ENCODE data around the gene ATP2B3. TPM values are rescaled to one million over a fixed set of nuclear protein-coding genes. Genes with fewer than 3 reads are reported as not detected.

The ATP2B3 gene
- total RNA-seq, 4 donors from 2014 or later, result not detected

DNA sequence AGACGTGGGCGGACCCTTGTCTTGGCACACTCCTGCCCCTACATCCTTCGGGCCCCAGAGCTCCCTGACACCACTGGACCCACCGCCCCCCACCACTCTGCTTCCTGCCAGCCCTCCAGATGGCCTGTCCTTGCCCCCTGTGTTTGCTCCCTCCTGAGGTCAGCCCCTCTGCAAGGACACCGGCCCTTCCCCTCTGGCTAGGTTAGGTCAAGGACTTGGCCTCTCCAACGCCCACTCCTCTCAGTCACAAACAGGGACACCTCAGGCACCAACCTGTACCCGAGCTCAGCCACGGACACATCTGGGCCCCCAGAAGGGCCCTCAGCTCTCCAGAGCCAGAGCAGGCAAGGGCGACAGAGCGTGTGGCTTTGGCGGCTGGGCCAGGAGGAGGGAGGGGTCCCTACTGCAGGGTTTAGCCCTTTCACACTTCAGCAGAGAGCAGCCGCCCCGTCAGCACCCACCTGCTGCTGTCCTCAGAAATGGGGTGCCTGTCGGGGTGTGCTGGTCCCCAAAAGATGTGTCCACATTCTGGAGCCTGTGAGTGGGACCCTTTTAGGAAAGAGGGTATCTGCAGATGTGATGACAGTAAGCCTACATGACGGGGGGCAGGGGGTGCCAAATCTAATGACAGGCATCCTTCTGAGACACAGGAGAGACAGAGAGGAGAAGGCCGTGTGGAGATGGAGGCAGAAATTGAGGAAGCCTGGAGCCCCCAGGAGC is 106.0 kb downstream of the ATP2B3 start:
- WGBS, result 75% methylated on average over 10 of the region's 16 CpGs
- Histone ChIP-seq H3K4me1 (no peaks in the 10 kb centered on the region), H3K4me3 (no peak overlapping the region), H3K36me3 (no peaks in the 10 kb centered on the region), H3K27ac (no peak overlapping the region), H3K27me3 (no peaks in the 10 kb centered on the region), H3K9me3 (no peaks in the 10 kb centered on the region)
- DNase-seq (ENCODE audit: low spot score in 2 of 2), result no peak
- TF ChIP-seq, protein P1, sequence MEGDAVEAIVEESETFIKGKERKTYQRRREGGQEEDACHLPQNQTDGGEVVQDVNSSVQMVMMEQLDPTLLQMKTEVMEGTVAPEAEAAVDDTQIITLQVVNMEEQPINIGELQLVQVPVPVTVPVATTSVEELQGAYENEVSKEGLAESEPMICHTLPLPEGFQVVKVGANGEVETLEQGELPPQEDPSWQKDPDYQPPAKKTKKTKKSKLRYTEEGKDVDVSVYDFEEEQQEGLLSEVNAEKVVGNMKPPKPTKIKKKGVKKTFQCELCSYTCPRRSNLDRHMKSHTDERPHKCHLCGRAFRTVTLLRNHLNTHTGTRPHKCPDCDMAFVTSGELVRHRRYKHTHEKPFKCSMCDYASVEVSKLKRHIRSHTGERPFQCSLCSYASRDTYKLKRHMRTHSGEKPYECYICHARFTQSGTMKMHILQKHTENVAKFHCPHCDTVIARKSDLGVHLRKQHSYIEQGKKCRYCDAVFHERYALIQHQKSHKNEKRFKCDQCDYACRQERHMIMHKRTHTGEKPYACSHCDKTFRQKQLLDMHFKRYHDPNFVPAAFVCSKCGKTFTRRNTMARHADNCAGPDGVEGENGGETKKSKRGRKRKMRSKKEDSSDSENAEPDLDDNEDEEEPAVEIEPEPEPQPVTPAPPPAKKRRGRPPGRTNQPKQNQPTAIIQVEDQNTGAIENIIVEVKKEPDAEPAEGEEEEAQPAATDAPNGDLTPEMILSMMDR (IDR thresholded peaks at IDR 0.05), result no peak
- TF ChIP-seq EP300 (IDR thresholded peaks at IDR 0.05) (no peak), POLR2A (IDR thresholded peaks at IDR 0.05) (no peak), POLR2AphosphoS5 (IDR thresholded peaks at IDR 0.05) (no peak)

DNA sequence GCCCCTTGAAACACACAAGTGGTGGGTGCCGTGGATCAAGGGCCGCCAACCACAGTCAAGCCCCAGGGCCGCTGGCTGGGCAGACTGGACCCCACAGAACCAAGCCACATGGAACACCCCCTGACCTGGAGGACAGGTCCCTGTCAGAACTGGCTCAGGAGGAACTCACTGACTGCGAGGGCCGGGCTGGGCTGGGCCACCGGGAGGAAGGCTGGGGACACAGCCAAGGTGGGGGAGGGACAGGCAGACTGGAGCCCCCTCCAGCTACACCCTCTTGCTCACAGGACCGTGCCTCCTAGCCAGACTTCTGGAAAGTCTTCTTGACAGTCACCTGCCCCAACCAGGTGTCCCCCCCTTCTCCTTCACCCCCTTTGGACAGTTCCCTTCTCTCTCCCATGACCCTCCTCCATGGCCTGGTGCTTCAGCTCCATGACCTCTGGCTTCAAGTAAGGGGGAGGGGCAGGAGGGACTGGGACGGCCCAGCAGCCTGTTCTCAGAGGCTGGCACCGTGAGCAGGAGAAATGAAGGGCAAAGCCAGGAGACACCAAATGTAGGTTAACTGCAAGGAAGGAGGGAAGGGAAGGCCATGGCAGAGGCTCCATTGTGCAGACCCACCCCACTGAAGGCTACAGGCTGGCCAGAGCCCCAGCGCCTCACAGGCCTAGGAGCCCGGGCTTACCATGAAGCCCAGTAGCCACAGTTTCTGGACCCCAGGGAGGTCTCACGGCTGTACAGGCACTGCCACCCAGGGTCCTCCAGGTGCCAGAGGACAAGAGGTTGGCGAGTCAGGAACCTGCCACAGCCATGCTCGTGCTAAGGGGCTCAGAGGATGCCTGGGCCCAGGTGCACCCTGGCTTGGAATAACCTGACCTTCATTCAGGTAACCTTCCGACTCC is 107.0 kb downstream of the ATP2B3 start:
- H3K9me3 ChIP-seq, result no peaks in the 10 kb centered on the region
- TF ChIP-seq POLR2A (IDR thresholded peaks at IDR 0.05), result no peak
- no peak for TF ChIP-seq EP300 (IDR thresholded peaks at IDR 0.05)
- TF ChIP-seq POLR2AphosphoS5 (IDR thresholded peaks at IDR 0.05), result no peak
- TF ChIP-seq, protein P1 (IDR thresholded peaks at IDR 0.05), result no peak
- no peaks in the 10 kb centered on the region for H3K27me3 ChIP-seq
- H3K4me3 ChIP-seq, result no peak overlapping the region
- DNase-seq (ENCODE audit: low spot score in 2 of 2), result no peak
- no peaks in the 10 kb centered on the region for H3K4me1 ChIP-seq
- H3K36me3 ChIP-seq, result no peaks in the 10 kb centered on the region
- H3K27ac ChIP-seq, result no peak overlapping the region
- WGBS, result 87% methylated on average over 13 of the region's 15 CpGs

DNA sequence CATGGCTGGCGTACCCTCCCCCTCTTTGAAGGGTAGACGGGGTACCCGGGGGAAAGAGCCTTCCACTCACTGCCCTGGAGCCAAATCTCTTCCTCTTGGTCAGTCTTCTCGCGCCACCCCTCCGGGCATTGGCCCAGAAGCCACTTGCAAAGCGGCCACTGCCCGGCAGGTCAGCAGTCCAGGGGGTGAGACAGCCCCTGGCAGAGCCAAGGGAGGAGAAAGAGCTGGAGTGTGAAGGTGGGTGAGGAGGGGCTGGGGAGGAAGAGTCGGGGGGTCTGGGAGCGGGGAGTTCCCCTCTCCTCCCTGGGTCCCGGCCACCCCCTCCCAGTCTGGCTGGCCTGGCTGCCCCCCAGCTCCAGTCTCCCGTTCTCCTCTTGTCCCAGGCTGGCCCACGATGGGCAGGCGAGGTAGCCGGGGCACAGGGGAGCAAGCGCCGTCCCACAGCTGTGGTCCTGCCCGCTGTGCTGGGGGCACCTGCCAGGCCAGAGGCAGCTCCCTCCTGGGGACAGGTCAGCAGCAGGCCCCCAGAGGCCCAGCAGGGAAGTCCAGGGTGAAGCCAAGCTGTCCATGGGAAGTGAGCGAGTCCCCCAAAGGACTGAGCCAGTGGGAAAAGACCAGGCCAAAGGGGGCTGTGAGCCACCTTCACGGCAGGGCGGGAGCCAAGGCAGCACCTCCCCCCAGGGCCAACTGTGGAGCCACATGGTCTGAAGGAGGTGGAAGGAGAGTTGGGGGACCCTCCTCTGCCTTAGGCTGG is 108.0 kb downstream of the ATP2B3 start:
- H3K4me3 ChIP-seq, result no peak overlapping the region
- no peaks in the 10 kb centered on the region for H3K9me3 ChIP-seq
- peak in 1 of 2 donors; percentile 59 for DNase-seq (ENCODE audit: low spot score in 2 of 2)
- H3K4me1 ChIP-seq, result no peaks in the 10 kb centered on the region
- H3K27ac ChIP-seq, result no peak overlapping the region
- 89% methylated on average over 11 of the region's 21 CpGs for WGBS
- H3K36me3 ChIP-seq, result no peaks in the 10 kb centered on the region
- no peaks in the 10 kb centered on the region for H3K27me3 ChIP-seq
- TF ChIP-seq POLR2AphosphoS5 (IDR thresholded peaks at IDR 0.05) (no peak), EP300 (IDR thresholded peaks at IDR 0.05) (no peak), POLR2A (IDR thresholded peaks at IDR 0.05) (no peak)
- TF ChIP-seq, protein P1 (IDR thresholded peaks at IDR 0.05), result no peak

DNA sequence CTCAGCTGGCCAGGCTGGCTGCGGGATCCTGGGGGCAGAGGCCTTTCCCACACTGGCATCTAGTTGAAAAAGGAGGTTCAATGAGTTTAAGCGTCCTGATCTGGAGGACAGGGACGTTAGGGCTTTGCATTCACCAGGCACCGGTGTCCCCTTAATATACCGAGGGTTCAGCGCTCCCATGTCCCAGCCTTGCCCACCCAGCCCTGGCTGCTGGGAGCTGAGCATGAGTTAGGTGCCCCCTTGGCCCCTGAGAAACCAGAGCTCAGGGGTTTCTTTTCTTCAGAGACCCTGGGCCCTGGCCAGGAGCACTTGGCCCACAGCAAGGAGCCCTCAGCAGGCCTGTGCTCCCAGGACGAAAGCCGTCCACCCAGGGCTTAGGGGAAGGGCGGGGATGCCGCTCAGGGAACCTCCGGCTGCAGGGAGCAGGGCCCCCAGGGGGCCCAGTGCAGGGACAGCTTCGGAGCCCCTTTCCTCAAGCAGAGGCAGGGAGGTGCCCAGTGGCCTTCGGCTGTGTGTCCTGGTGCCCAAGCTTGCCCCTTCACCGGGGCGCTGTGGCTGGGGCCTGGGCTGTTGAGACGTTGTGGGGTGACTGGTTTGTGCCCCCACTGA is 108.7 kb downstream of the ATP2B3 start:
- TF ChIP-seq EP300 (IDR thresholded peaks at IDR 0.05), result no peak
- TF ChIP-seq POLR2A (IDR thresholded peaks at IDR 0.05), result no peak
- TF ChIP-seq, protein P1 (IDR thresholded peaks at IDR 0.05), result no peak
- TF ChIP-seq POLR2AphosphoS5 (IDR thresholded peaks at IDR 0.05), result no peak
- no peaks in the 10 kb centered on the region for H3K27me3 ChIP-seq
- 86% methylated on average over 8 of the region's 16 CpGs for WGBS

More for the DNA sequence above, 108.7 kb downstream of the ATP2B3 start:
- Histone ChIP-seq H3K4me3 (no peak overlapping the region), H3K36me3 (no peaks in the 10 kb centered on the region), H3K27ac (no peak overlapping the region), H3K9me3 (no peaks in the 10 kb centered on the region), H3K4me1 (no peaks in the 10 kb centered on the region)
- no peak for DNase-seq (ENCODE audit: low spot score in 2 of 2)

Data from suprapubic skin (tissue), 4 donors.